Neural progenitor cell (in vitro differentiated cells): Measurements from ENCODE around the gene PPP2R3A. TPM values are rescaled to one million over a fixed set of nuclear protein-coding genes. Genes with fewer than 3 reads are reported as not detected.

Source experiments
- DNase-seq: peaks from one replicate; pipeline ENCODE4 v3.0.0-alpha.2; 2016; ENCODE audit warnings: low spot score
- H2AFZ ChIP-seq: fragments of 200-600 bp; sonication (generic); replicated peaks from 2 replicates; pipeline ENCODE4 v1.6.1; 2016; ENCODE audit warnings: antibody characterized with exemption
- H3F3A ChIP-seq: fragments of 200-600 bp; sonication (generic); 2 replicates; pipeline ENCODE4 v1.6.1; 2016; ENCODE audit warnings: antibody characterized with exemption, low read depth
- H3K27ac ChIP-seq: fragments of 200-600 bp; sonication (generic); 2 replicates; pipeline ENCODE4 v1.5.1; 2016; ENCODE audit warnings: mild to moderate bottlenecking
- H3K27me3 ChIP-seq: fragments of 200-600 bp; sonication (generic); 2 replicates; pipeline ENCODE4 v1.6.1; 2016; ENCODE audit warnings: mild to moderate bottlenecking, moderate library complexity
- H3K36me3 ChIP-seq: fragments of 200-600 bp; sonication (generic); 2 replicates; pipeline ENCODE4 v1.5.1; 2016
- H3K4me1 ChIP-seq: fragments of 200-600 bp; sonication (generic); 2 replicates; pipeline ENCODE4 v1.6.1; 2016; ENCODE audit warnings: mixed run types
- H3K4me2 ChIP-seq: fragments of 200-600 bp; sonication (generic); 2 replicates; pipeline ENCODE4 v1.6.1; 2016
- H3K4me3 ChIP-seq: fragments of 200-600 bp; sonication (generic); 2 replicates; pipeline ENCODE4 v1.5.1; 2016
- H3K79me2 ChIP-seq: fragments of 200-600 bp; sonication (generic); 2 replicates; pipeline ENCODE4 v1.6.1; 2016; ENCODE audit warnings: low read depth
- H3K9ac ChIP-seq: fragments of 200-600 bp; sonication (generic); 2 replicates; pipeline ENCODE4 v1.6.1; 2016
- H3K9me3 ChIP-seq: fragments of 200-600 bp; sonication (generic); 2 replicates; pipeline ENCODE4 v1.5.1; 2016; ENCODE audit warnings: low read depth
- H4K20me1 ChIP-seq: fragments of 200-600 bp; sonication (generic); 2 replicates; pipeline ENCODE4 v1.6.1; 2016; ENCODE audit warnings: low read depth
- H3K27ac Mint-ChIP-seq: 3 replicates; pipeline ENCODE4 v1.8.0; 2021; ENCODE audit warnings: mixed read lengths
- H3K27me3 Mint-ChIP-seq: 2 replicates; pipeline ENCODE4 v1.8.0; 2022; ENCODE audit warnings: low read depth, mild to moderate bottlenecking, inconsistent platforms, moderate library complexity, mixed read lengths; ENCODE audit not compliant: insufficient read depth
- H3K36me3 Mint-ChIP-seq: 3 replicates; pipeline ENCODE4 v1.8.0; 2021; ENCODE audit warnings: mixed read lengths
- H3K4me1 Mint-ChIP-seq: 3 replicates; pipeline ENCODE4 v1.8.0; 2021; ENCODE audit warnings: mixed read lengths
- H3K4me3 Mint-ChIP-seq: 3 replicates; pipeline ENCODE4 v1.8.0; 2021; ENCODE audit warnings: mild to moderate bottlenecking, moderate library complexity, mixed read lengths
- H3K9me3 Mint-ChIP-seq: 3 replicates; pipeline ENCODE4 v1.8.0; 2020; ENCODE audit warnings: mixed read lengths
- CTCF ChIP-seq: fragments of 200-600 bp; sonication (generic); IDR thresholded peaks from 2 replicates; pipeline ENCODE4 v1.5.1; 2017; ENCODE audit warnings: antibody characterized with exemption, mild to moderate bottlenecking
- EZH2 ChIP-seq: fragments of 200-600 bp; sonication (generic); IDR thresholded peaks from 2 replicates; pipeline ENCODE4 v1.6.1; 2017; ENCODE audit warnings: antibody characterized with exemption, mild to moderate bottlenecking, moderate library complexity
- EZH2phosphoT487 ChIP-seq: fragments of 200-600 bp; sonication (generic); IDR thresholded peaks from 2 replicates; pipeline ENCODE4 v1.6.1; 2017; ENCODE audit warnings: antibody characterized with exemption
- total RNA-seq: library from RNA; depleted of rRNA; stranded (reverse); fragments of >200 nt; gene quantifications from 2 replicates; pipeline ENCODE4 v1.2.3, GENCODE V29; 2015; ENCODE audit warnings: low replicate concordance

The PPP2R3A gene
- total RNA-seq, 1 donor from 2014 or later, result 41.5 TPM

- H4K20me1 ChIP-seq, result no peaks in the 10 kb centered on the region
- H3K9me3 Mint-ChIP-seq, result no peaks in the 10 kb centered on the region
- no peaks in the 10 kb centered on the region for H3K36me3 Mint-ChIP-seq
- no peak overlapping the region for H3K27ac ChIP-seq
- no peaks in the 10 kb centered on the region for H3K36me3 ChIP-seq
- H2AFZ ChIP-seq, result no peak overlapping the region
- no peaks in the 10 kb centered on the region for H3K9me3 ChIP-seq
- peaks cover 8% of the 10 kb centered on the region for H3K27me3 Mint-ChIP-seq
- H3K4me1 Mint-ChIP-seq, result no peaks in the 10 kb centered on the region
- no peaks in the 10 kb centered on the region for H3K79me2 ChIP-seq
- H3K27me3 ChIP-seq, result no peaks in the 10 kb centered on the region
- no peak for TF ChIP-seq EZH2phosphoT487
- TF ChIP-seq CTCF, result no peak
- no peak overlapping the region for H3K27ac Mint-ChIP-seq
- no peak for DNase-seq
- H3K4me1 ChIP-seq, result no peaks in the 10 kb centered on the region
- no peaks in the 10 kb centered on the region for H3F3A ChIP-seq
- H3K4me2 ChIP-seq, result no peak overlapping the region
- H3K9ac ChIP-seq, result no peak overlapping the region
- no peak overlapping the region for H3K4me3 Mint-ChIP-seq
- H3K4me3 ChIP-seq, result no peak overlapping the region
Observed at GRCh38 chr3:135922903-135923250, 42.7 kb upstream of the PPP2R3A start.

DNA sequence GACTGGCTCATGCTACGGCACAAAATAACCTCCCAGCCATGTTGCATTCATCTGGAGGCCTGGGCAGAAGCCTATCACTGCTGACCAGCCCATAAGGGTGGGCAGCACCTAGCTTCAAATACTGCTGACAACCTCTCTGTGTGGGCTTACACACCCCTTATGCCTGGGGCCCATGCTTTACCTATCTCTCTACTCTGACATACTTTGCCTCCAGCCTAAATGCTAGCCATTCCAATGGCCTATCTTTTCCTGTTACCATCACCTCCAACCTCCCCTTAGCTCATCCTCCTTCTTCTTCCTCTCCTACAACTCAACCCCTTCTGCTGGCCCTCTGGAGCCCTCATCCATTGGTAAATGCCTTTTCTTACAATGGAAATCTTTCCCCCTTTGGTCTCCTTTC is 41.0 kb upstream of the PPP2R3A start:
- Histone ChIP-seq H3K9ac (no peak overlapping the region), H3F3A (no peaks in the 10 kb centered on the region), H2AFZ (no peak overlapping the region), H3K9me3 (no peaks in the 10 kb centered on the region), H3K27me3 (no peaks in the 10 kb centered on the region), H4K20me1 (no peaks in the 10 kb centered on the region), H3K79me2 (no peaks in the 10 kb centered on the region), H3K4me3 (no peak overlapping the region), H3K36me3 (no peaks in the 10 kb centered on the region), H3K4me1 (no peaks in the 10 kb centered on the region), H3K4me2 (no peak overlapping the region), H3K27ac (no peak overlapping the region)
- DNase-seq, result no peak
- no peaks in the 10 kb centered on the region for H3K4me1 Mint-ChIP-seq
- peaks cover 8% of the 10 kb centered on the region for H3K27me3 Mint-ChIP-seq
- H3K9me3 Mint-ChIP-seq, result no peaks in the 10 kb centered on the region
- no peak overlapping the region for H3K27ac Mint-ChIP-seq
- H3K4me3 Mint-ChIP-seq, result no peak overlapping the region
- TF ChIP-seq CTCF, result no peak
- no peak for TF ChIP-seq EZH2
- no peak for TF ChIP-seq EZH2phosphoT487
- no peaks in the 10 kb centered on the region for H3K36me3 Mint-ChIP-seq

DNA sequence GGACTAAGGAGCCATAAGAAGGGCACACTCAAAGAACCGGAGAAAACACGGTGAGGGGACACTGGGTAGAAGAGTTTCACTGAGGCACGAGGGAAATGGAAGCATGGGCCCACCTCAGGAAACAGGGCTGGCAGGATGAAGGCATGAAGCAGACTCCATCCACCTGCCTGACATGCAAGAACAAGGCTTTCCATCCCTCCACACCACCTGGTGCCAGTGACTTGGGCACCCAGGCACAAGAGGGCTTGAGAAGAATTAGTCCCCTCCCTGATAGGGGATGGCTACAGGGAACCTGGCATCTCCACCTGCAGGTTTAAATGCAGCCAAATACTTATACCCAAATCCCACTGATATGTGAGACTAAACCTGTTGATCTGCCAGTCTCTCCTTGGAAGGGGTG is 38.9 kb upstream of the PPP2R3A start:
- Histone ChIP-seq H3K79me2 (no peaks in the 10 kb centered on the region), H3K4me1 (no peaks in the 10 kb centered on the region), H3K9me3 (no peaks in the 10 kb centered on the region), H3K4me2 (no peak overlapping the region), H2AFZ (no peak overlapping the region), H3K27ac (no peak overlapping the region), H3F3A (no peaks in the 10 kb centered on the region), H4K20me1 (no peaks in the 10 kb centered on the region), H3K4me3 (no peak overlapping the region), H3K36me3 (no peaks in the 10 kb centered on the region), H3K9ac (no peak overlapping the region), H3K27me3 (no peaks in the 10 kb centered on the region)
- peaks cover 8% of the 10 kb centered on the region for H3K27me3 Mint-ChIP-seq
- no peaks in the 10 kb centered on the region for H3K36me3 Mint-ChIP-seq
- H3K27ac Mint-ChIP-seq, result no peak overlapping the region
- no peaks in the 10 kb centered on the region for H3K4me1 Mint-ChIP-seq
- no peak for DNase-seq
- no peak overlapping the region for H3K4me3 Mint-ChIP-seq
- no peaks in the 10 kb centered on the region for H3K9me3 Mint-ChIP-seq
- TF ChIP-seq CTCF, result no peak
- TF ChIP-seq EZH2phosphoT487, result no peak
- TF ChIP-seq EZH2, result no peak

GRCh38 chr3:135927155-135927554 is 38.4 kb upstream of the PPP2R3A start:
- H3K4me2 ChIP-seq, result no peak overlapping the region
- no peaks in the 10 kb centered on the region for H3K36me3 ChIP-seq
- no peaks in the 10 kb centered on the region for H3F3A ChIP-seq

More at GRCh38 chr3:135927155-135927554, 38.4 kb upstream of the PPP2R3A start:
- Histone ChIP-seq H2AFZ (no peak overlapping the region), H3K27ac (no peak overlapping the region), H4K20me1 (no peaks in the 10 kb centered on the region), H3K4me1 (no peaks in the 10 kb centered on the region), H3K79me2 (no peaks in the 10 kb centered on the region), H3K27me3 (no peaks in the 10 kb centered on the region), H3K9me3 (no peaks in the 10 kb centered on the region), H3K9ac (no peak overlapping the region), H3K4me3 (no peak overlapping the region)
- no peak for DNase-seq
- Mint-ChIP-seq H3K27me3 (peaks cover 8% of the 10 kb centered on the region), H3K4me3 (no peak overlapping the region), H3K27ac (no peak overlapping the region), H3K36me3 (no peaks in the 10 kb centered on the region), H3K9me3 (no peaks in the 10 kb centered on the region), H3K4me1 (no peaks in the 10 kb centered on the region)
- TF ChIP-seq EZH2 (no peak), CTCF (no peak), EZH2phosphoT487 (no peak)
